Measurements from ENCODE around the gene C12orf57. TPM values are rescaled to one million over a fixed set of nuclear protein-coding genes. Genes with fewer than 3 reads are reported as not detected.

Gene C12orf57
- total and polyA plus RNA-seq, 9 of the 15 experiments (the other 6 are each of a cell fraction or from before 2014, with no cell fraction given): 26.7 to 191 (median 107) TPM

DNA sequence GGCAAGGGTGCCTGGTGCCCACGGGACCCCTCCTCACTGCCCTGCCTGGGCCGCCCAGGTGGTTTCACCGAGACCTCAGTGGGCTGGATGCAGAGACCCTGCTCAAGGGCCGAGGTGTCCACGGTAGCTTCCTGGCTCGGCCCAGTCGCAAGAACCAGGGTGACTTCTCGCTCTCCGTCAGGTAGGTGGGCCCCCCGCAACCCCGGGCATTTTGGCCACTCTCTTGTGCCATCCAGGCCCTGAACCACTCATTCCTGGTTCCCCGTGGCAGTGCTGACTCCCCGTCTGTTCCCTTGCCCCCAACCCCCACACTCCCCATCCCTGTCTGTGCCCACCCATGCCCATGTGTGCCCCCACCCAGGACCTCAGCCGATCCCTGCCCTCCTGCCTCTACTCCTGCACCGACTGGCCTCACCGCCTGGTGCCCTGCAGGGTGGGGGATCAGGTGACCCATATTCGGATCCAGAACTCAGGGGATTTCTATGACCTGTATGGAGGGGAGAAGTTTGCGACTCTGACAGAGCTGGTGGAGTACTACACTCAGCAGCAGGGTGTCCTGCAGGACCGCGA is 7.8 kb downstream of the C12orf57 start (continued):
- TF ChIP-seq, protein P1, sequence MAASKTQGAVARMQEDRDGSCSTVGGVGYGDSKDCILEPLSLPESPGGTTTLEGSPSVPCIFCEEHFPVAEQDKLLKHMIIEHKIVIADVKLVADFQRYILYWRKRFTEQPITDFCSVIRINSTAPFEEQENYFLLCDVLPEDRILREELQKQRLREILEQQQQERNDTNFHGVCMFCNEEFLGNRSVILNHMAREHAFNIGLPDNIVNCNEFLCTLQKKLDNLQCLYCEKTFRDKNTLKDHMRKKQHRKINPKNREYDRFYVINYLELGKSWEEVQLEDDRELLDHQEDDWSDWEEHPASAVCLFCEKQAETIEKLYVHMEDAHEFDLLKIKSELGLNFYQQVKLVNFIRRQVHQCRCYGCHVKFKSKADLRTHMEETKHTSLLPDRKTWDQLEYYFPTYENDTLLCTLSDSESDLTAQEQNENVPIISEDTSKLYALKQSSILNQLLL (CRISPR knock-in tag; IDR thresholded peaks at IDR 0.05; ENCODE audit: borderline replicate concordance): no peak

DNA sequence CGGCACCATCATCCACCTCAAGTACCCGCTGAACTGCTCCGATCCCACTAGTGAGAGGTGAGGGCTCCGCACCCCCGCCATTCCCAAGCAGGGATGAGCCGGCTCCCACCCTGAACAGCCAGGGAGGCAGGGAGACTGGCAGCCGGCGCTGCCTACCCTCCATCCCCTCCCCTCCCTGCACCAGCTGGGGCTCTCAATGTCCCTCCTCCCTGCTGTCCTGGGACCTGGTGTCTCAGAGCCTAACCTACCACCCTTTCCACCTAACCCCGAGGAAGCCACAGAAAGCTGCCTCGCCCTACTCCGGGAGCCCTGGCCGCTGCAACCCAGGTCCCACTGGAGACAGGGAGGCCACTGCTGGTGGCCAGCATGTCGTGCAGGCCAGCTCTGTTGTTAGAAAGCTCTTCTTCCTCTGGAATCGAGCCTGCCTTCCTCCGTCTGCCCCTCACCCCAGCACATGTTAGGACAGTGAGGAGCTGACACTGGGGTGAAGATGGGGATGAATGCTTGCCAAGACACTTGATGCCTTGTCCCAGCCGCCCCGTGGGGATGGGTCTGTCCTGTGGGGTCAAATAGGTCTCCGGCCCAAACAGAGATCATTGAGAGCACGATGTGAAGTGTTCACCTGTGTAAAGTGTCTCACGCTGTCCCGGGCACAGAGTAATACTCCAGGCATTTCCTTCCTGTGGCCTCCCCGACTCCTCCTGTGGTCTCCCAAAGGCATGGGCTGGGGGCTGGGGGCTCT is 8.5 kb downstream of the C12orf57 start:
- Histone ChIP-seq H3K9ac (ENCODE audit: insufficient read depth in 1 of 2, low read depth in 2 of 2, low read length in 2 of 2) (peak overlapping the region in 1 of 2 experiments; percentile 78; a peak in 2 of 4 replicates), H2AFZ (ENCODE audit: low read depth, low read length) (no peak overlapping the region), H3K9me1 (ENCODE audit: control insufficient read depth, insufficient read depth, low read length) (no peaks in the 10 kb centered on the region), H3K4me3 (no peak overlapping the region), H3K9me3 (replicated peaks; ENCODE audit: control insufficient read depth, insufficient read depth, low read depth, low read length) (no peaks in the 10 kb centered on the region), H3K4me2 (ENCODE audit: insufficient read depth, low read length) (no peak overlapping the region), H3K27ac (ENCODE audit: extremely low read depth, low read depth, low read length) (no peak overlapping the region), H3K36me3 (ENCODE audit: control insufficient read depth, insufficient read depth, low read length) (no peaks in the 10 kb centered on the region), H3K27me3 (ENCODE audit: control insufficient read depth in 2 of 2, insufficient read depth in 2 of 2, low read length in 2 of 2) (no peaks in the 10 kb centered on the region), H3K4me1 (replicated peaks in 1 of 2; ENCODE audit: control insufficient read depth in 2 of 2, insufficient read depth in 2 of 2, low read length in 2 of 2) (peaks cover 8 to 54% of the 10 kb centered on the region in 2 experiments), H3K79me2 (ENCODE audit: control insufficient read depth, insufficient read depth, low read length) (no peaks in the 10 kb centered on the region), H4K20me1 (replicated peaks; ENCODE audit: control insufficient read depth, insufficient read depth, low read length) (no peaks in the 10 kb centered on the region)
- FAIRE-seq (no peak), DNase-seq (ENCODE audit: extremely low read depth in 1 of 4, low spot score in 3 of 4) (no peak), ATAC-seq (no peak)
- TF ChIP-seq, protein P2, sequence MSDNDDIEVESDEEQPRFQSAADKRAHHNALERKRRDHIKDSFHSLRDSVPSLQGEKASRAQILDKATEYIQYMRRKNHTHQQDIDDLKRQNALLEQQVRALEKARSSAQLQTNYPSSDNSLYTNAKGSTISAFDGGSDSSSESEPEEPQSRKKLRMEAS (CRISPR knock-in tag; IDR thresholded peaks at IDR 0.05): no peak
- TF ChIP-seq PPARD (CRISPR knock-in tag; IDR thresholded peaks at IDR 0.05) (no peak), ELF1 (tag; IDR thresholded peaks at IDR 0.05) (no peak), KDM5B (IDR thresholded peaks at IDR 0.05; ENCODE audit: insufficient replicate concordance, low read depth, low read length) (no peak), MED1 (CRISPR knock-in tag; IDR thresholded peaks at IDR 0.05; ENCODE audit: borderline replicate concordance) (no peak), FOXJ2 (tag; IDR thresholded peaks at IDR 0.05) (no peak), ESRRA (IDR thresholded peaks at IDR 0.05; ENCODE audit: borderline replicate concordance, low read depth) (no peak)
- TF ChIP-seq, protein P3, sequence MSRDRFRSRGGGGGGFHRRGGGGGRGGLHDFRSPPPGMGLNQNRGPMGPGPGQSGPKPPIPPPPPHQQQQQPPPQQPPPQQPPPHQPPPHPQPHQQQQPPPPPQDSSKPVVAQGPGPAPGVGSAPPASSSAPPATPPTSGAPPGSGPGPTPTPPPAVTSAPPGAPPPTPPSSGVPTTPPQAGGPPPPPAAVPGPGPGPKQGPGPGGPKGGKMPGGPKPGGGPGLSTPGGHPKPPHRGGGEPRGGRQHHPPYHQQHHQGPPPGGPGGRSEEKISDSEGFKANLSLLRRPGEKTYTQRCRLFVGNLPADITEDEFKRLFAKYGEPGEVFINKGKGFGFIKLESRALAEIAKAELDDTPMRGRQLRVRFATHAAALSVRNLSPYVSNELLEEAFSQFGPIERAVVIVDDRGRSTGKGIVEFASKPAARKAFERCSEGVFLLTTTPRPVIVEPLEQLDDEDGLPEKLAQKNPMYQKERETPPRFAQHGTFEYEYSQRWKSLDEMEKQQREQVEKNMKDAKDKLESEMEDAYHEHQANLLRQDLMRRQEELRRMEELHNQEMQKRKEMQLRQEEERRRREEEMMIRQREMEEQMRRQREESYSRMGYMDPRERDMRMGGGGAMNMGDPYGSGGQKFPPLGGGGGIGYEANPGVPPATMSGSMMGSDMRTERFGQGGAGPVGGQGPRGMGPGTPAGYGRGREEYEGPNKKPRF (IDR thresholded peaks at IDR 0.05; ENCODE audit: low read depth, low read length): no peak
- in situ Hi-C loops (cut with MboI): no loop called here
- WGBS (ENCODE audit: insufficient coverage, low coverage, missing lambda C conversion rate): 84% methylated on average over 9 of the region's 22 CpGs
- POLR2A ChIA-PET: interaction anchor here (0.7 to 1.2 kb wide), 2 partner anchors 9 to 31 kb away, joined by 3 read pairs; no protein-coding TSS in a partner anchor
- no TSS peak for BruUV-seq (replicated peaks)
- CTCF ChIA-PET (ENCODE audit: low intra/inter-chr PET ratio): interaction anchor here (0.5 kb wide), 1 partner anchor 21 kb away, joined by 5 read pairs; no protein-coding TSS in a partner anchor
- intact Hi-C loops (cut with micrococcal nuclease): no loop called here
